SK-N-MC (cell line): ENCODE measurements around the gene MAPKAPK5.
"Not testable (repeated sequence)": the region's sequence is repeated elsewhere in the genome, so short reads cannot be mapped to it uniquely, and the experiment has no call there.

Source experiments
- DNase-seq: peaks from one replicate; pipeline ENCODE4 v3.0.0-alpha.2; 2011; ENCODE audit warnings: low read depth, low spot score
- H3K27ac ChIP-seq: fragments of 200-600 bp; sonication (generic); 2 replicates; pipeline ENCODE4 v1.5.1; 2016; ENCODE audit warnings: mixed run types
- H3K36me3 ChIP-seq: fragments of 200-600 bp; sonication (generic); 2 replicates; pipeline ENCODE4 v1.6.1; 2017; ENCODE audit warnings: antibody characterized with exemption, low read length, mixed read lengths; ENCODE audit not compliant: insufficient read depth
- H3K4me3 ChIP-seq: fragments of 200-600 bp; sonication (generic); 2 replicates; pipeline ENCODE4 v1.5.1; 2016
- H3K9ac ChIP-seq: fragments of 200-600 bp; sonication (generic); 2 replicates; pipeline ENCODE4 v1.8.0; 2017; ENCODE audit warnings: mixed run types, mixed read lengths; ENCODE audit not compliant: insufficient read length
- H3K9me3 ChIP-seq: fragments of 200-600 bp; sonication (generic); 2 replicates; pipeline ENCODE4 v1.6.1; 2017; ENCODE audit warnings: low read depth, mild to moderate bottlenecking, antibody characterized with exemption, low read length, moderate library complexity, mixed read lengths
- EZH2 ChIP-seq: fragments of 200-600 bp; sonication (generic); IDR thresholded peaks from one replicate; pipeline ENCODE4 v1.6.1; 2017; ENCODE audit warnings: antibody characterized with exemption
- FOXP2 ChIP-seq: optimal IDR thresholded peaks from 2 replicates; pipeline ENCODE3; 2011; ENCODE audit warnings: mild to moderate bottlenecking, moderate library complexity; ENCODE audit not compliant: insufficient read depth; ENCODE audit errors: extremely low read length, control extremely low read depth
- POLR2AphosphoS5 ChIP-seq: IDR thresholded peaks from 2 replicates; pipeline ENCODE4 v1.6.1; 2012; ENCODE audit warnings: mild to moderate bottlenecking, low read depth, low read length, borderline replicate concordance

The MAPKAPK5 gene

DNA sequence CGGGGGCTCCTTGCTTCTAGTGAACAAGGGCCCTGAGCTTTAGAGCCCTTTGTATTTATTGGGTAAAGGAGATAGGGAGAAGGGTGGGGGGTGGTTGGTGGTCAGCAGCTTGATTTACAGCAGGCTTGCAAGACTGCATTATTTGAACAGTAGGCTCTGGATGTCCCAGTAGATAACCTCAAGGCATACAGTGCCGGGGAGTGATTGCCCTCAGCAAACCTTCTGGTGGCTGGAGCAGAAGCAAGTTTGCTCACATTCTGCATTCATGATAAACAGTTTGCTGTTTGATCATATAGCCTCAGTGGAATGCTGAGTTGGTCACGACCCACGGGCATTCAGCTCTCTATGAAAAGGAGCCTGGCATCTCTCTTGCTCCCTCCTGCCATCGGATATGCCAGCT, 16.5 kb upstream of the MAPKAPK5 start:
- H3K27ac ChIP-seq: no peak overlapping the region
- H3K36me3 ChIP-seq: no peaks in the 10 kb centered on the region
- H3K9ac ChIP-seq: no peak overlapping the region
- H3K4me3 ChIP-seq: no peak overlapping the region
- TF ChIP-seq FOXP2 (no peak), EZH2 (no peak), POLR2AphosphoS5 (no peak)
- 0 out of 2 replicates have a peak, but pooled peaks cover 3% of the 10 kb centered on the region for H3K9me3 ChIP-seq
- DNase-seq: no peak

DNA sequence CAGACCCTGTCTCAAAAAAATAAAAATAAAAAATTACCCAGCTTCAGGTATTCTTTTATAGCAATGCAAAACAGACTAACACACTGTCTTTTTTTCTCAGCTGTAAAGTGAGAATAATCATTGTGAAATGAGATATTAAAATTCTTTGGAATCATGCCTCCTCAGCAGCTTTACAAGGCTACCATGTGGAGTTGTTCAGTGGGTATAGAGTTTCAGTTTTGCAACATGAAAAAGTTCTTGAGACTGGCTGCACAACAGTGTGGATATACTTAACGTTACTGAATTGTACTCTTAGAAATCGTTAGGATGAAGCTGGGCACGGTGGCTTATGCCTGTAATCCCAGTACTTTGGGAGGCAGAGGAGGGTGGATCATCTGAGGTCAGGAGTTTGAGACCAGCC, 15.7 kb upstream of the MAPKAPK5 start:
- Histone ChIP-seq H3K4me3 (no peak overlapping the region), H3K9me3 (0 out of 2 replicates have a peak, but pooled peaks cover 3% of the 10 kb centered on the region), H3K27ac (peak overlapping the region; percentile 42), H3K36me3 (no peaks in the 10 kb centered on the region), H3K9ac (no peak overlapping the region)
- TF ChIP-seq POLR2AphosphoS5 (no peak), EZH2 (no peak), FOXP2 (no peak)
- DNase-seq: no peak

DNA sequence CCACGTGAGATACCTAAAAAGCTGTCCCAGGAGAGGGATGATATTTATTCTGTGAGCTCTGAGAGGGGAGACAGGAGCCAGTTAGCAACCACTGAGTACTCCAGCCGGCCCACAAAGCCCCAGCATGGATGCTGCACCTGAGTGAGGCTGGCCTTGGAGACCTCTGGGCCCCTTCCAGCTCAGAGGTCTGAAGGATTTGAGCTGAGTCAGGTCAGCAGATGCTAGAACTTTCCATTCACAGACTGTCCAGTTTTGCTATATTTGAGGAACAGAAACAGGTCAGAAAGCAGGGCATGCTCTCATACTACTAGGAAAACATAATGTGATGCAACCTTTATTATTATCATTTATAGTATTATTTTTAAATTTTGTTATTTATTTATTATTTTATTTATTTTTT, 15.0 kb upstream of the MAPKAPK5 start:
- Histone ChIP-seq H3K9ac (no peak overlapping the region), H3K9me3 (0 out of 2 replicates have a peak, but pooled peaks cover 3% of the 10 kb centered on the region), H3K27ac (no peak overlapping the region), H3K4me3 (no peak overlapping the region), H3K36me3 (no peaks in the 10 kb centered on the region)
- TF ChIP-seq EZH2 (no peak), FOXP2 (no peak), POLR2AphosphoS5 (no peak)
- DNase-seq: no peak

DNA sequence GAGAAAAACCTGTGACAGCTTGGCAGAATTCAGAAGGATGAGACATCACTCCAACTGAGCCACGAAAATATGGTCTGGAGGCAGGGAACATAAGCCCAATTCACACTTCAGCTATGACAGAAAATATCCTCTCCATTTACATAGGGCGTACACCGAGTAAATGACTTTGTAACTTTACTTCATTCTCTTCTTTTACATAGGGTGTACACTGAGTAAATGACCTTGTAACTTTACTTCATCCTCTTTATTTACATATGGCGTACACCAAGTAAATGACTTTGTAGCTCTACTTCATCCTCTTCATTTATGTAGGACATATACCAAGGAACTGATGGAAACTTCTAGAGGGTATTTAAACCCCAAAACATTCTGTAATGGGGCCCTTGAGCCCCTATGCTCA, 14.1 kb upstream of the MAPKAPK5 start:
- no peak overlapping the region for H3K4me3 ChIP-seq
- H3K36me3 ChIP-seq: no peaks in the 10 kb centered on the region
- no peak overlapping the region for H3K27ac ChIP-seq
- 0 out of 2 replicates have a peak, but pooled peaks cover 3% of the 10 kb centered on the region for H3K9me3 ChIP-seq
- DNase-seq: no peak
- TF ChIP-seq EZH2 (no peak), POLR2AphosphoS5 (no peak), FOXP2 (no peak)
- no peak overlapping the region for H3K9ac ChIP-seq

DNA sequence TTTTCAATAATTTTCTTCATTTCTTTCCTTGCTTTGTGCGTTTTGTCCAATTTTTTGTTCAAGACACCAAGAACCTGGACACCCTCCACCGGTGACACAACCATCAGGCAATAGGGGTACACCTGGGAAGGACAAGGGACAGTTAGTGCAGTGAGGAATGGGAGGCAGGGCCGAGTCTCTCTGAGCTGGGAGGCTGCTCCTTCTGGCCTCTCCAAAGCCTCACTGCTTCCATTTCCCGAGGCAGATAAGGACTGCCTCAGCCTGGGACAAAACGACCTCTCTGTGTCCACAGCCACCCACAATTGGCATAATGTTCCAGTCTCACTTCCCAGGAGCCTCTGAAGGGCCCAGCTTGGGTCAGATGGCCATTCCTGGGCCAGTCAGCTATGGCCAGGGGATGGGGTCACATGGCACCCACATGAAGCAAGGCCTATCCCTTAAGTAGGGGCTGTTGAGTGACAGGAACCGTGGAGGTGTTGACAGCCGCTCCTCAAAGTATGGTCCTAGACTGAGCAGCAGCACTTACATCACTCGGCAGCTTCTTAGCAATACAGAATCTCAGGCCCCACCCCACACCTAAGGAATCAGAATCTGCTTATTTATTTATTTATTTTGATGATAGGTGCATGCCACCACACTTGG, 13.6 kb upstream of the MAPKAPK5 start:
- Histone ChIP-seq H3K36me3 (no peaks in the 10 kb centered on the region), H3K4me3 (no peak overlapping the region), H3K9me3 (0 out of 2 replicates have a peak, but pooled peaks cover 3% of the 10 kb centered on the region), H3K9ac (no peak overlapping the region), H3K27ac (no peak overlapping the region)
- DNase-seq: no peak
- no peak for TF ChIP-seq POLR2AphosphoS5

DNA sequence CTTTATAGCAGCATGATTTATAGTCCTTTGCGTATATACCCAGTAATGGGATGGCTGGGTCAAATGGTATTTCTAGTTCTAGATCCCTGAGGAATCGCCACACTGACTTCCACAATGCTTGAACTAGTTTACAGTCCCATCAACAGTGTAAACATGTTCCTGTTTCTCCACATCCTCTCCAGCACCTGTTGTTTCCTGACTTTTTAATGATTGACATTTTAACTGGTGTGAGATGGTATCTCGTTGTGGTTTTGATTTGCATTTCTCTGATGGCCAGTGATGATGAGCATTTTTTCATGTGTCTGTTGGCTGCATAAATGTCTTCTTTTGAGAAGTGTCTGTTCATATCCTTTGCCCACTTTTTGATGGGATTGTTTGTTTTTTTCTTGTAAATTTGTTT, 12.4 kb upstream of the MAPKAPK5 start:
- H3K4me3 ChIP-seq, DNase-seq, H3K36me3 ChIP-seq, H3K9me3 ChIP-seq, H3K9ac ChIP-seq, H3K27ac ChIP-seq: not testable (repeated sequence)

DNA sequence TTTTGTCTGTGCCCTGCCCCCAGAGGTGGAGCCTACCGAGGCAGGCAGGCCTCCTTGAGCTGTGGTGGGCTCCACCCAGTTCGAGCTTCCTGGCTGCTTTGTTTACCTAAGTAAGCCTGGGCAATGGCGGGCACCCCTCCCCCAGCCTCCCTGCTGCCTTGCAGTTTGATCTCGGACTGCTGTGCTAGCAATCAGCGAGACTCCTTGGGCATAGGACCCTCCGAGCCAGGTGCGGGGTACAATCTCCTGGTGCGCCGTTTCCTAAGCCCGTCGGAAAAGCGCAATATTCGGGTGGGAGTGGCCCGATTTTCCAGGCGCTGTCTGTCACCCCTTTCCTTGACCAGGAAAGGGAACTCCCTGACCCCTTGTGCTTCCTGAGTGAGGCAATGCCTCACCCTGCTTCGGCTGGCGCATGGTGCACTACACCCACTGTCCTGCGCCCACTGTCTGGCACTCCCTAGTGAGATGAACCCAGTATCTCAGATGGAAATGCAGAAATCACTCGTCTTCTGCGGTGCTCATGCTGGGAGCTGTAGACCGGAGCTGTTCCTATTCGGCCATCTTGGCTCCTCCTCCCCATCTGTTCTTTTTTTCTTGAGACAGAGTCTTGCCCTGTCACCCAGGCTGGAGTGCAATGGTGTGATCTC, 7.2 kb upstream of the MAPKAPK5 start:
- not testable (repeated sequence) for H3K27ac ChIP-seq, H3K9ac ChIP-seq, DNase-seq, H3K9me3 ChIP-seq, H3K4me3 ChIP-seq, H3K36me3 ChIP-seq

DNA sequence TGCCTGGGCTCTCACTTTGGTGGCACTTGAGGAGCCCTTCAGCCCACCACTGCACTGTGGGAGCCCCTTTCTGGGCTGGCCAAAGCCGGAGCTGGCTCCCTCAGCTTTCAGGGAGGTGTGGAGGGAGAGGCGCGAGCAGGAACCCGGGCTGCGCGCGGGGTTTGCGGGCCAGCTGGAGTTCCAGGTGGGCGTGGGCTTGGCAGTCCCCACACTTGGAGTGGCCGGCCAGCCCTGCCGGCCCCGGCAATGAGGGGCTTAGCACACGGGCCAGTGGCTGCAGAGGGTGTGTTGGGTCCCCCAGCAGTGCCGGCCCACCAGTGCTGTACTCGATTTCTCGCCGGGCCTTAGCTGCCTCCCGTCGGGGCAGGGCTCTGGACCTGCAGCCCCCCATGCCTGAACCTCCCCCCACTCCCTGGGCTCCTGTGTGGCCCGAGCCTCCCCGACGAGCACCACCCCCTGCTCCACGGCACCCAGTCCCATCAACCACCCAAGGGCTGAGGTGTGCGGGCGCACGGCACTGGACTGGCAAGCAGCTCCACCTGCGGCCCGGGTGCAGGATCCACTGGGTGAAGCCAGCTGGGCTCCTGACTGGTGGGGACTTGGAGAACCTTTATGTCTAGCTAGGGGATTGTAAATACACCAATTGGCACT, 6.4 kb upstream of the MAPKAPK5 start:
- H3K4me3 ChIP-seq, DNase-seq, H3K9me3 ChIP-seq, H3K9ac ChIP-seq, H3K27ac ChIP-seq: not testable (repeated sequence)
- H3K36me3 ChIP-seq: peaks cover 15% of the 10 kb centered on the region

DNA sequence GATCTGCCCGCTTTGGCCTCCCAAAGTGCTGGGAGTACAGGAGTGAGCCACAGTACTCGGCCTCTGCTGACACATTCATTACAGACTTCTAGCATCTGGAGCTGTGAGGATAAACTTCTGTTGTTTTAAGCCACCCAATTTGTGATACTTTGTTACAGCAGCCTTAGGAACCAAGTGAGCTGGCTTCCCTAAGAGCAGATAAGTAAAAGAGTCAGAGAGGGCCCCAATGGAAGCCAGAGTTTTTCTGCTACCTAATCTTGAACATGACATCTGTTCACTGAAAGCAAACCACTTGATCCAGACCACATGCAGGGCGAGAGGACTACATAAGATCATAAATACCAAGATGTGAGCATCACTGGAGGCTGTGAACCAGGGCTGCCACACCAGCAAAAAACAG, 3.7 kb upstream of the MAPKAPK5 start:
- 0 out of 2 replicates have a peak overlapping the region, but pooled peaks have one; percentile 13 for H3K27ac ChIP-seq
- peaks cover 15% of the 10 kb centered on the region for H3K36me3 ChIP-seq
- no peak for TF ChIP-seq POLR2AphosphoS5
- no peak for TF ChIP-seq EZH2
- TF ChIP-seq FOXP2: no peak
- no peaks in the 10 kb centered on the region for H3K9me3 ChIP-seq
- no peak for DNase-seq
- H3K4me3 ChIP-seq: no peak overlapping the region
- H3K9ac ChIP-seq: no peak overlapping the region
